Measurements from ENCODE around the gene SLC25A45. TPM values are rescaled to one million over a fixed set of nuclear protein-coding genes. Genes with fewer than 3 reads are reported as not detected.
"Not testable (repeated sequence)": the region's sequence is repeated elsewhere in the genome, so short reads cannot be mapped to it uniquely, and the experiment has no call there.

SLC25A45 gene
- total RNA-seq, 4 donors from 2014 or later: 1.8 to 8.0 (median 5.3) TPM

DNA sequence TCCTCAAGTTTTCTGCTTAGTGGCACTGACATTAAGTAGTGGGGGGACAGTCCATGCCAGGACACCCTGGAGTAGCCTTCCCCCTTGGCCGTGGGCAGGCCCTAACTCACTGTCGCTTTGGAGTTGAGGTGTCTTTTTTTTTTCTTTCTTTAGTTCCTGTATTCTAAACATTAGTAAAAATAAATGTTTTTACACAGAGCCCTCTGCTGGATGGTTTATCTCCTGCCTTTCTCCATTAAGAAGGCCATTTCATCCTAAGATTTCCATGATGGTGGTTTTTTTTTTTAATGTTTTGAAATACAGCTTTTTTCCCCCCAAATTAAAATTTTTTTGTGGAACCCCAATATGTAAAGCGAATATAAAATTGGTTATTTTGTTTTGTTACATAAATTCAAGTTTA is 29.7 kb downstream of the SLC25A45 start:
- 74 to 77% methylated on average over 3 of the region's 3 CpGs for WGBS, 2 donors
- no peak for DNase-seq (ENCODE audit: low spot score in 2 of 2)
- no peak for TF ChIP-seq POLR2A (IDR thresholded peaks at IDR 0.05)
- TF ChIP-seq, protein P1, sequence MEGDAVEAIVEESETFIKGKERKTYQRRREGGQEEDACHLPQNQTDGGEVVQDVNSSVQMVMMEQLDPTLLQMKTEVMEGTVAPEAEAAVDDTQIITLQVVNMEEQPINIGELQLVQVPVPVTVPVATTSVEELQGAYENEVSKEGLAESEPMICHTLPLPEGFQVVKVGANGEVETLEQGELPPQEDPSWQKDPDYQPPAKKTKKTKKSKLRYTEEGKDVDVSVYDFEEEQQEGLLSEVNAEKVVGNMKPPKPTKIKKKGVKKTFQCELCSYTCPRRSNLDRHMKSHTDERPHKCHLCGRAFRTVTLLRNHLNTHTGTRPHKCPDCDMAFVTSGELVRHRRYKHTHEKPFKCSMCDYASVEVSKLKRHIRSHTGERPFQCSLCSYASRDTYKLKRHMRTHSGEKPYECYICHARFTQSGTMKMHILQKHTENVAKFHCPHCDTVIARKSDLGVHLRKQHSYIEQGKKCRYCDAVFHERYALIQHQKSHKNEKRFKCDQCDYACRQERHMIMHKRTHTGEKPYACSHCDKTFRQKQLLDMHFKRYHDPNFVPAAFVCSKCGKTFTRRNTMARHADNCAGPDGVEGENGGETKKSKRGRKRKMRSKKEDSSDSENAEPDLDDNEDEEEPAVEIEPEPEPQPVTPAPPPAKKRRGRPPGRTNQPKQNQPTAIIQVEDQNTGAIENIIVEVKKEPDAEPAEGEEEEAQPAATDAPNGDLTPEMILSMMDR (IDR thresholded peaks at IDR 0.05): no peak
- intact Hi-C loops (cut with DNase I; ENCODE audit: low total_unique reads): no loop called here
- H3K4me3 ChIP-seq (ENCODE audit: low read depth, poor library complexity, severe bottlenecking): no peak overlapping the region

DNA sequence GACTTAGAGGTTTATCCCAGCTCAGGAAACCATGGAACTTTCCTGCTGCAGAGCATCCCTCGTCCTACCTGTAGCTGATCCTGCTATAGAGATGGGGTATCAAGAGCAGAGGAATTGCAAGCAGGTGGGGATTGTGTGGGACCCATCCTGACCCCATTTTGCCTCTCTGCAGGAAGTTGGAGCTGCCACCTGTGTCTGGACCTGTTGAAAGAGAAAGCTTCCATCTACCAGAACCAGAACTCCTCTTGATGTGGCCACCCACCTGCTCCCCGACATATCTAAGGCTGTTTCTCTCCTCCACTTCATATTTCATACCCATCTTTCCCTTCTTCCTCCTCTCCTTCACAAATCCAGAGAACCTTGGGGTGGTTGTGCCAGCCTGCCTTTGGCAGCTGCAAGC is 30.9 kb downstream of the SLC25A45 start:
- no peak overlapping the region for H3K4me3 ChIP-seq (ENCODE audit: low read depth, poor library complexity, severe bottlenecking)
- WGBS, 2 donors: 90 to 96% methylated on average over 2 of the region's 2 CpGs
- intact Hi-C loops (cut with DNase I; ENCODE audit: low total_unique reads): no loop called here
- no peak for TF ChIP-seq POLR2A (IDR thresholded peaks at IDR 0.05)
- TF ChIP-seq, protein P1 (IDR thresholded peaks at IDR 0.05): no peak
- no peak for DNase-seq (ENCODE audit: low spot score in 2 of 2)

DNA sequence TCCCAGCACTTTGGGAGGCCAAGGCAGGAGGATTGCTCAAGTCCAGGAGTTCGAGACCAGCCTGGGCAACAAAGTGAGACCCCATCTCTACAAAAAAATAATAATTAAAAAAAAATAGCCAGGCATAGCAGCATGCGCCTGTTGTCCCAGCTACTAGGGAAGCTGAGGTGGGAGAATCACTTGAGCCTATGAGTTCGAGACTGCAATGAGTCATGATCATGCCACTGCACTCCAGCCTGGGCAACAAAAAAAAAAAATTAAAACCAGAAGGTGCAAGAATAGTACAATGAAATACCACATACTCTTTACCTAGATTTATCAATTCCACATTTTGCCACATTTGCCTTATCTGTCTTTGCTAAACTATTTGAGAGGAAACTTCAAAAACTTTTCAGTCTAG is 40.6 kb downstream of the SLC25A45 start:
- DNase-seq (ENCODE audit: low spot score in 2 of 2): no peak
- TF ChIP-seq POLR2A (IDR thresholded peaks at IDR 0.05): no peak
- TF ChIP-seq, protein P1 (IDR thresholded peaks at IDR 0.05): no peak
- intact Hi-C loops (cut with DNase I; ENCODE audit: low total_unique reads): no loop called here
- H3K4me3 ChIP-seq (ENCODE audit: low read depth, poor library complexity, severe bottlenecking): no peak overlapping the region
- WGBS, 2 donors: 81 to 89% methylated on average over 3 of the region's 3 CpGs

DNA sequence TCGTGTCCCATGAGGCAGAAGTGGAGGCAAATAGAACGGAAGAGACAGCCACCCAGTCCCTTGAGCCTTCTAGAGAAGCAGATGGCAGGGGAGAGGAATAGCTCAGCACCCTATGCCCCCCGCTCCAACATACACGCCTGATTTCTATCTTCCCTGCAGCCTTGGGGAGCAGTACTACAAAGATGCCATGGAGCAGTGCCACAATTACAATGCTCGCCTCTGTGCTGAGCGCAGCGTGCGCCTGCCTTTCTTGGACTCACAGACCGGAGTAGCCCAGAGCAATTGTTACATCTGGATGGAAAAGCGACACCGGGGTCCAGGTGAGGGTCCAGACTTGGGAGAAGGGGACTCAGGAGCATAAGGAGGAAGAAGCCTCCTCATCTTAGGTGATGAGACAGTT is 42.2 kb downstream of the SLC25A45 start:
- intact Hi-C loops (cut with DNase I; ENCODE audit: low total_unique reads): no loop called here
- 85 to 91% methylated on average over 11 of the region's 11 CpGs for WGBS, 2 donors
- TF ChIP-seq, protein P1 (IDR thresholded peaks at IDR 0.05): no peak
- no peak for TF ChIP-seq POLR2A (IDR thresholded peaks at IDR 0.05)
- no peak for DNase-seq (ENCODE audit: low spot score in 2 of 2)
- H3K4me3 ChIP-seq (ENCODE audit: low read depth, poor library complexity, severe bottlenecking): no peak overlapping the region

DNA sequence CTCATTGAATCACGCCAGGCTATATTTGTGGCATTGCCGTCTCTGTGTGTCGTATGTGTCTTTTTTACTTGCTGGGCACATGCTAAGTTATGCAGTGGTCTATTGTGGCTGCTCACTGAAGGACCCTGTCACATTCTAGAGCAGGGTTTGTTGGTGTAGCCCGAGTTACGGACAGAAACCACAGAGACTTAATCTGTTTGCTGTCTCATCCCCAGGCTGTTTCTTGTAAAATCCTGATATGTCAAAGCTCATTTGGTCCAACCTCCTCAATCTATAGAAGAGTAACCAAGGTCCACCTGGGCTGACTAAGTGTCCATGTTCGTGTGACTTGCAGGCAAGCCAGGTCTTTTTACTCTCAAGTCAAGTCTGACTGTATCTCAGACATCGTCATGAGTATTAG is 43.8 kb downstream of the SLC25A45 start:
- WGBS, 2 donors: 87 to 92% methylated on average over 7 of the region's 7 CpGs
- intact Hi-C loops (cut with DNase I; ENCODE audit: low total_unique reads): no loop called here
- DNase-seq (ENCODE audit: low spot score in 2 of 2): no peak
- H3K4me3 ChIP-seq (ENCODE audit: low read depth, poor library complexity, severe bottlenecking): no peak overlapping the region
- TF ChIP-seq POLR2A (IDR thresholded peaks at IDR 0.05): no peak
- TF ChIP-seq, protein P1 (IDR thresholded peaks at IDR 0.05): no peak

DNA sequence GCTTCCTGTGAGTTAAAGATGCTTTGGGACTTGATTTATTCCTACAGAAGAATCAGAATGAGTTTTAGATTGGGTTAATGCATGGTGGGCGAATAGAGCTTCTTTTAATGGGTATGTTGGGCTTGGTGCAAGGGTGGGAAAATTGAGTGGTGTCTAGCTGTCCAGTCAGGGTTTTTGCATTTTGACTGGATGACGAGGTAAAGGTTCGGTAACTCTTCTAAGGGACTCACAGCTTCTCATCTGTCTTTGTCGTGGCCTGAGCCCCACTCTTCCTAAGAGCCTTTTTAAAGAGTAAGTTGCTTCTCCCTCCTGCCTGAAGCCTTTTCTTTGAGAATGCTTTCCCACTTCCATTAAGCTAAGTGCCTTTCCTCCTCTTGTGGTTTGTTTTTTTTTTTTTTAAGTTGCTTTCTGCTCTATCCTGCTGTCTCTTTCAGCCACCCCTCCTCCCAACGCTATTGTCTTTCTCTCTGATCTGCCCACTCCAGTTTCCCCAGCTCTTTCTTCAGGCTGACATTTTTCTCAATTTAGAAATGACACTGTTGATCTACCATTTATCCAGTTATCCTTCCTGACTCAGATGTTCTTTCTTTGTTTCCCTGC is 47.6 kb downstream of the SLC25A45 start:
- peak overlapping the region; percentile 84 for H3K4me3 ChIP-seq (ENCODE audit: low read depth, poor library complexity, severe bottlenecking)
- 21 to 23% methylated on average over 5 of the region's 5 CpGs for WGBS, 2 donors
- no peak for DNase-seq (ENCODE audit: low spot score in 2 of 2)
- intact Hi-C loops (cut with DNase I; ENCODE audit: low total_unique reads): no loop called here
- TF ChIP-seq POLR2A (IDR thresholded peaks at IDR 0.05): no peak
- TF ChIP-seq, protein P1 (IDR thresholded peaks at IDR 0.05): no peak

DNA sequence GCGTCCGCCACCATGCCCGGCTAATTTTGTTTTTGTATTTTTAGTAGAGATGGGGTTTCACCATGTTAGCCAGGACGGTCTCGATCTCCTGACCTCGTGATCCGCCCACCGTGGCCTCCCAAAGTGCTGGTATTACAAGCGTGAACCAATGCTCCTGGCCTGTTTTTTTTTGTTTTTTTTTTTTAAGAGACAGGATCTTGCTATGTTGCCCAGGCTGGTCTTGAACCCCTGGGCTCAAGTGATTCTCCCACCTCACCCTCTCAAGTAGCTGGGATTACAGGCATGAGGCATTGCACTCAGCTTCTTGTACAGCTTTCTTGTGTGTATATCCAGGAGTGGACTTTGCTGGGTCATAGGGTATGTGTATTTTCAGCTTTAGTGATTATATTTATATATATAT is 49.9 kb downstream of the SLC25A45 start:
- 93 to 95% methylated on average over 9 of the region's 9 CpGs for WGBS, 2 donors
- H3K4me3 ChIP-seq (ENCODE audit: low read depth, poor library complexity, severe bottlenecking); DNase-seq (ENCODE audit: low spot score in 2 of 2); intact Hi-C loops (cut with DNase I; ENCODE audit: low total_unique reads): not testable (repeated sequence)
